HCT116 (cell line): ENCODE measurements around the gene BARX1. TPM values are rescaled to one million over a fixed set of nuclear protein-coding genes. Genes with fewer than 3 reads are reported as not detected.

Source experiments
- total RNA-seq: library from RNA; stranded (reverse); gene quantifications from one replicate; pipeline ENCODE4 v1.2.1, GENCODE V29; 2021; ENCODE audit not compliant: unreplicated experiment

BARX1 gene
- total RNA-seq, 1 experiment from 2014 or later = not detected

Other genes starting within 250 kb of the BARX1 start
- 12.7 TPM for gene PTPDC1, start 129.1 kb upstream of the BARX1 start, total RNA-seq